ENCODE measurements around the gene DAPK2.

The DAPK2 gene

DNA sequence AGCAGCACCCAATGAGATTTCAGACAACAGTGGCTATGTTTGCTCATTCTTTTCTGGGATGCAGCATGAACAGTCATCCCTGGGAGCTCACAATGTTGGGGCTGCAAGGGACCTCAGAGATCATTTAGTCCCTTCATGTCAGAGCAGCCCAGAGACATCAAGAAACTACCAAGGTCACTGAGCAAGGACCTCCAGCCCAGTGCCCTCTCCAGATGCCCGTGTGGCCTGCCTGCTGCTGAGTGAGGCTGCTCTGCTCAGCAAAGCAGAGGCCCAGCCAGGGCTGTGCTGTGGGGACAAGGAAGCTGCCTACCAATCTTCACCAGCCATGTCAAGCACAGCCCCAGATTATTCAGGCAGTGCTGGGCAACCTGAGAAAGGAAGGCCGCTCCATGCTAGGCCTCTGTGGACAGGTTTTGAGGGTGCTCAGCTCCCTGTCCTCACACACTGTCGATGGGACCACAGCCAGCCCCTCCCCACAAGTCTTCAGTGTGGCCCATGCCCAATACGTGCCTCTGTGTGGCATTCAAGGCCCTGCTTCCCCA lies 99.7 kb downstream of the DAPK2 start:
- DNase-seq (ENCODE audit: low read depth, low spot score) = no peak
- peak overlapping the region; percentile 43 for H3K27ac ChIP-seq

- H3K27ac ChIP-seq = peak overlapping the region; percentile 43
- peak; percentile 86 for DNase-seq (ENCODE audit: low read depth, low spot score)
Observed at GRCh38 chr15:63945838-63946298, 100.4 kb downstream of the DAPK2 start.

- DNase-seq (ENCODE audit: low read depth, low spot score) = no peak
- H3K27ac ChIP-seq = peak overlapping the region; percentile 43
Observed at GRCh38 chr15:63945007-63945788, 101.1 kb downstream of the DAPK2 start.

- H3K27ac ChIP-seq = no peak overlapping the region
Observed at GRCh38 chr15:63944681-63944955, 101.7 kb downstream of the DAPK2 start.

GRCh38 chr15:63943829-63944680 lies 102.2 kb downstream of the DAPK2 start:
- no peak for DNase-seq (ENCODE audit: low read depth, low spot score)
- no peak overlapping the region for H3K27ac ChIP-seq

More at GRCh38 chr15:63944681-63944955, 101.7 kb downstream of the DAPK2 start:
- no peak for DNase-seq (ENCODE audit: low read depth, low spot score)

DNA sequence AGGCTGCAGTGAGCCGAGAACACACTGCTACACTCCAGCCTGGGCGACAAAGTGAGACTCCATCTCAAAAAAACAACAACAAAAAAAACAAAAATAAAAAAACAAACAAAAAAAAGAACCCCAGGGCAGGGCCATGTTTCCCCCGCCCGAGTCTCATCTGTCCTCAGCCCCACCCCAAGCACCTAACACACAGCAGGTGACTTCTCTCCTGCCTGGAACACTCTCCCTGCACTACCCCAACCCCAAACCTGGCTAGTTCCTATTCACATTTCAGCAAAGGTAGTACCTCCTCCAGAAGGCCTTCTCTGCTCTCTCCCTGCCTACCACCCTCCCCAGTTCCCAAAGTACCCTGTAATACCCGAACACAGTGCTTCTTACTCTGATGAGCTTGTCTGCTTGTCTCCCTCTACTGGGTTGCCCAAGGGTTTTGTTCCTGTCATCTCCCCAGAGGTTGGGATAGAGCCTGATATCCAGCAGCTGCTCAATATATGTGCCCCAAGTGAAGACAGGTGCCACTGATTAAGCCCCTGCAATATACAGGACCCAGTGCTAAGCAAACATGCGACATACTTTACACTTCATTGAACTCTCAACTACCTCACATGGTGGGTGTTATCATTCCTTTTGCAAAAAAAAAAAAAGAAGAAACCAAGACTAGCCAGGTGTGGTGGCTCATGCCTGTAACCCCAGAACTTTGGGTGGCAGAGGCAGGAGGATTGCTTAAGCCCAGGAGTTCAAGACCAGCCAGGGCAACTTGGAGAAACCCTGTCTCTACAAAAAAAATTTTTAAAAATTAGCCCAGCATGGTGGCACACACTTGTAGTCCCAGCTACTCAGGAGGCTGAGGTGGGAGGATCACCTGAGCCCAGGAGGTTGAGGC lies 103.6 kb downstream of the DAPK2 start:
- H3K27ac ChIP-seq = no peak overlapping the region
- DNase-seq (ENCODE audit: low read depth, low spot score) = no peak

- H3K27ac ChIP-seq = no peak overlapping the region
- no peak for DNase-seq (ENCODE audit: low read depth, low spot score)
Observed at GRCh38 chr15:63941698-63942465, 104.4 kb downstream of the DAPK2 start.

GRCh38 chr15:63940966-63941620 lies 105.2 kb downstream of the DAPK2 start:
- H3K27ac ChIP-seq = no peak overlapping the region

DNA sequence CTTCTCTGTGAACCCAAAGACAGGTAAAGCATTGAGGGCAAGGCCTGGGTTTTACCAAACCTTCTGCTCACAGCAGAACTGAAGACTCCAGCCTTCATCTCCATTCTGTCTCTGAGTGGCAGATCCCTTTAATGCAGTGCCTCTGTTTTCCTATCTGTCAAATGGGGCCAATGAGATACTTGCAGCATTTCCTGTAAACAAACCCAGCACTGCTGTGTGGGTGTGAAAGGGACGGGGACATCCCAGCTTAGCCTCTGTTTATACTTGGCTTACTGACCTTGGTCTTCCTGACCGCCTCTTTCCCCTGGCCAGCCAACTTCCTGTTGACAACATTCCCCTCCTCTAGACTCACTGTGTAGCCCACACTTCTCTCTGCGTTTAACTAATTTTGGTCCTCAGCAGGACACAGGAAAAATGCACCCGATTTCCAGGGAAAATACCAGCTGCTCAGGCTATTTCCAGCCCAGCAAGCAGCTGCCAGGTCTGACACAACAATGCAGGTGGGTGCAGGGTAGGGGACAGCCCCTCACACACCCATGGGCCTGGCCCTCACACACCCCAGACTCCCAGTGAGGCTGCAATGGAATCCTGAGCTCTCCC lies 106.7 kb downstream of the DAPK2 start:
- no peak overlapping the region for H3K27ac ChIP-seq
- DNase-seq (ENCODE audit: low read depth, low spot score) = no peak

More at GRCh38 chr15:63940966-63941620, 105.2 kb downstream of the DAPK2 start:
- DNase-seq (ENCODE audit: low read depth, low spot score) = no peak

DNA sequence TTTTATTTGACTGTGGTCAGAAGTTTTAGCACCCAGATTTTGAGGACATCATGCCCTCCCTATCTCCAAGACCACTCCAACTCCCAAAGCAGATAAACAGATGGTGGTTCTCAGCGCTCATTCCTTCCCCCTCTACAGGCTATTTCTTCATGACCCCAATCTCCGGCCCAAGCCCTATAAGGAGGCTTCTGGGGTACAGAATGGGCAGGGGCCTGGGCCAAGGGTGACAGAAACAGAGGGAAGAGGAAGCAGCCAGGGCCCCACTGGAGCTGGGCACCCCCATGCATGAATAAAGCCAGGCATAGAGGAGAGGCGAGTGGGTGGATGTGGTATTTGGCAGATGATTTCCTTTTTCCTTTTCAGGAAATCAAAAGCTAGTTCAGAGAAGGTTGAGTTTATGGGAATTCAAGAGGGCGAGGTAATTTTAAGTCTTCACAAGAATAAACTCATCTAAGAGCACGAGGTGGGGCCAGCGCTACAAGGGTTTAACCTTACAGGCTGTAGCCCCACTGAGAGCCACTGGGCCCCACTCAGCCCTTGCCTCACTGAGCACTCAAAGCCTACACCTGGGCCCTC lies 107.7 kb downstream of the DAPK2 start:
- no peak overlapping the region for H3K27ac ChIP-seq
- no peak for DNase-seq (ENCODE audit: low read depth, low spot score)

- H3K27ac ChIP-seq = peak overlapping the region; percentile 7
- DNase-seq (ENCODE audit: low read depth, low spot score) = no peak
Observed at GRCh38 chr15:63933522-63933921, 112.8 kb downstream of the DAPK2 start.

DNA sequence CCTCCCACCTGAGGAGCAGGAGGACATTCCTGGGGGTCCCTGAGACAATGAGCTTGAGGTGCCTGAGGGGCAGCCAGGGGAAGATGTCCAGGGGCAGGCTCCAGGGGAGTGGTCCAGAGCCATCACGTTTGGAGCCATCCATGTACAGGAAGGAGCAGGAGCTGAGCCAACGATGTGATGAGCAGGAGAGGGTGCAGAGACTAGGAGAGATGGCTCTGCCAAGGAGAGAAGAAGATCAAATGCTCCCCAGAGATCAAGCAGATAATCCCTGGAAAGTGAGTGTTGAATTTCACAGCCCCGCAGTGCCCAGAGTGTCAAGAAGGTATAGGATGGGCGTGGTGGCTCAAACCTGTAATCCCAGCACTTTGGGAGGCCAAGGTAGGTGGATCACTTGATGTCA lies 114.7 kb downstream of the DAPK2 start:
- no peak overlapping the region for H3K27ac ChIP-seq
- no peak for DNase-seq (ENCODE audit: low read depth, low spot score)

GRCh38 chr15:63930034-63930433 lies 116.3 kb downstream of the DAPK2 start:
- no peak for DNase-seq (ENCODE audit: low read depth, low spot score)
- H3K27ac ChIP-seq = no peak overlapping the region

GRCh38 chr15:63928185-63928842 lies 118.0 kb downstream of the DAPK2 start:
- DNase-seq (ENCODE audit: low read depth, low spot score) = no peak
- no peak overlapping the region for H3K27ac ChIP-seq

GRCh38 chr15:63923993-63924950 lies 122.0 kb downstream of the DAPK2 start:
- no peak for DNase-seq (ENCODE audit: low read depth, low spot score)
- no peak overlapping the region for H3K27ac ChIP-seq

GRCh38 chr15:63922916-63923315 lies 123.4 kb downstream of the DAPK2 start:
- no peak for DNase-seq (ENCODE audit: low read depth, low spot score)
- H3K27ac ChIP-seq = no peak overlapping the region
